Measurements from ENCODE around the gene IQSEC1. TPM values are rescaled to one million over a fixed set of nuclear protein-coding genes. Genes with fewer than 3 reads are reported as not detected.

The IQSEC1 gene
- total and polyA plus RNA-seq, 9 of the 15 experiments (the other 6 are each of a cell fraction or from before 2014, with no cell fraction given), result 0.56 to 39.0 (median 6.8) TPM

DNA sequence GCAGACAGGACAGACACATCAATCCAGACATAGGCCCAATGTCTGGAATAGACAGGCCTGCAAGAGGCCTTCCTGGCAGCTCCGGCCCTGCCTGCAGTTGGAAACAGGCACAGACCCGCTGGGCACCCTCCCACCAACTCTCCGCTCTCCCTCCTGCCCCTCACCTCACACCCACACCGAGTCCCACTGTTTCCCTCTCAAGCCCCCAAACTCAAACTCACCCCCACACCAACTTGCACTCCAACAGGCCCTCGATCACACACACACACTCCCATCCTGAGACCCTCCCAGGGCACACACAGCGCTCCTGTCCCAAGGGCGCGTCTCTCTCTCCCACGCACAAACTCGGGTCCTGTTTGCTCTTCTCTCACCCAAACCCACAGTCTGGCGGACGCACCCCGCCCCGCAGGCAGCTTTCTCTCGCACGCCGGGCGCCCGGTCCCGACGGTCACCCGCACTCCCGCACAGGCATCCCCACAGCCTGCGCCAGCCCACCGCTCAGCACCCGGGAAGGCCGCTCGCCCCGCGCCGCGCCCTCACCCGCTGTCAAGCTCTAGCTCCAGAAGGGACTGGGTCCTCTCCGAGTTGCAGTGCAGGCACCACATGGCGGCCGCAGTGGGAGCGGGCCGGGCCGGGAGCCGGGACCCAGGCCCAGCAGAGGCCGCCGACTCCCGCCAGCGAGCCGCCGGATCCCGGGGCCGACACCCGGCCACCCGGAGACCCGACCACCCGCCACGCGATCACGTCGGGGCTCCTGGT, 106.2 kb downstream of the IQSEC1 start (continued):
- TF ChIP-seq ZNF655 (CRISPR knock-in tag; IDR thresholded peaks at IDR 0.05) (no peak), ZNF444 (CRISPR knock-in tag; IDR thresholded peaks at IDR 0.05) (no peak), E2F1 (CRISPR knock-in tag; IDR thresholded peaks at IDR 0.05) (peak; percentile 73; the same call in 1 of the 2 replicates), RERE (CRISPR knock-in tag; IDR thresholded peaks at IDR 0.05; ENCODE audit: borderline replicate concordance) (no peak), MAFK (IDR thresholded peaks at IDR 0.05; ENCODE audit: low read length) (no peak), ZNF133 (CRISPR knock-in tag; IDR thresholded peaks at IDR 0.05) (no peak), NELFE (IDR thresholded peaks at IDR 0.05; ENCODE audit: insufficient read depth, insufficient read length) (no peak)
- TF ChIP-seq, protein P1, sequence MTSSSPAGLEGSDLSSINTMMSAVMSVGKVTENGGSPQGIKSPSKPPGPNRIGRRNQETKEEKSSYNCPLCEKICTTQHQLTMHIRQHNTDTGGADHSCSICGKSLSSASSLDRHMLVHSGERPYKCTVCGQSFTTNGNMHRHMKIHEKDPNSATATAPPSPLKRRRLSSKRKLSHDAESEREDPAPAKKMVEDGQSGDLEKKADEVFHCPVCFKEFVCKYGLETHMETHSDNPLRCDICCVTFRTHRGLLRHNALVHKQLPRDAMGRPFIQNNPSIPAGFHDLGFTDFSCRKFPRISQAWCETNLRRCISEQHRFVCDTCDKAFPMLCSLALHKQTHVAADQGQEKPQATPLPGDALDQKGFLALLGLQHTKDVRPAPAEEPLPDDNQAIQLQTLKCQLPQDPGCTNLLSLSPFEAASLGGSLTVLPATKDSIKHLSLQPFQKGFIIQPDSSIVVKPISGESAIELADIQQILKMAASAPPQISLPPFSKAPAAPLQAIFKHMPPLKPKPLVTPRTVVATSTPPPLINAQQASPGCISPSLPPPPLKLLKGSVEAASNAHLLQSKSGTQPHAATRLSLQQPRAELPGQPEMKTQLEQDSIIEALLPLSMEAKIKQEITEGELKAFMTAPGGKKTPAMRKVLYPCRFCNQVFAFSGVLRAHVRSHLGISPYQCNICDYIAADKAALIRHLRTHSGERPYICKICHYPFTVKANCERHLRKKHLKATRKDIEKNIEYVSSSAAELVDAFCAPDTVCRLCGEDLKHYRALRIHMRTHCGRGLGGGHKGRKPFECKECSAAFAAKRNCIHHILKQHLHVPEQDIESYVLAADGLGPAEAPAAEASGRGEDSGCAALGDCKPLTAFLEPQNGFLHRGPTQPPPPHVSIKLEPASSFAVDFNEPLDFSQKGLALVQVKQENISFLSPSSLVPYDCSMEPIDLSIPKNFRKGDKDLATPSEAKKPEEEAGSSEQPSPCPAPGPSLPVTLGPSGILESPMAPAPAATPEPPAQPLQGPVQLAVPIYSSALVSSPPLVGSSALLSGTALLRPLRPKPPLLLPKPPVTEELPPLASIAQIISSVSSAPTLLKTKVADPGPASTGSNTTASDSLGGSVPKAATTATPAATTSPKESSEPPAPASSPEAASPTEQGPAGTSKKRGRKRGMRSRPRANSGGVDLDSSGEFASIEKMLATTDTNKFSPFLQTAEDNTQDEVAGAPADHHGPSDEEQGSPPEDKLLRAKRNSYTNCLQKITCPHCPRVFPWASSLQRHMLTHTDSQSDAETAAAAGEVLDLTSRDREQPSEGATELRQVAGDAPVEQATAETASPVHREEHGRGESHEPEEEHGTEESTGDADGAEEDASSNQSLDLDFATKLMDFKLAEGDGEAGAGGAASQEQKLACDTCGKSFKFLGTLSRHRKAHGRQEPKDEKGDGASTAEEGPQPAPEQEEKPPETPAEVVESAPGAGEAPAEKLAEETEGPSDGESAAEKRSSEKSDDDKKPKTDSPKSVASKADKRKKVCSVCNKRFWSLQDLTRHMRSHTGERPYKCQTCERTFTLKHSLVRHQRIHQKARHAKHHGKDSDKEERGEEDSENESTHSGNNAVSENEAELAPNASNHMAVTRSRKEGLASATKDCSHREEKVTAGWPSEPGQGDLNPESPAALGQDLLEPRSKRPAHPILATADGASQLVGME (CRISPR knock-in tag; IDR thresholded peaks at IDR 0.05), result 0 out of 2 replicates have a peak, but pooled peaks have one; percentile 53
- TF ChIP-seq, protein P2, sequence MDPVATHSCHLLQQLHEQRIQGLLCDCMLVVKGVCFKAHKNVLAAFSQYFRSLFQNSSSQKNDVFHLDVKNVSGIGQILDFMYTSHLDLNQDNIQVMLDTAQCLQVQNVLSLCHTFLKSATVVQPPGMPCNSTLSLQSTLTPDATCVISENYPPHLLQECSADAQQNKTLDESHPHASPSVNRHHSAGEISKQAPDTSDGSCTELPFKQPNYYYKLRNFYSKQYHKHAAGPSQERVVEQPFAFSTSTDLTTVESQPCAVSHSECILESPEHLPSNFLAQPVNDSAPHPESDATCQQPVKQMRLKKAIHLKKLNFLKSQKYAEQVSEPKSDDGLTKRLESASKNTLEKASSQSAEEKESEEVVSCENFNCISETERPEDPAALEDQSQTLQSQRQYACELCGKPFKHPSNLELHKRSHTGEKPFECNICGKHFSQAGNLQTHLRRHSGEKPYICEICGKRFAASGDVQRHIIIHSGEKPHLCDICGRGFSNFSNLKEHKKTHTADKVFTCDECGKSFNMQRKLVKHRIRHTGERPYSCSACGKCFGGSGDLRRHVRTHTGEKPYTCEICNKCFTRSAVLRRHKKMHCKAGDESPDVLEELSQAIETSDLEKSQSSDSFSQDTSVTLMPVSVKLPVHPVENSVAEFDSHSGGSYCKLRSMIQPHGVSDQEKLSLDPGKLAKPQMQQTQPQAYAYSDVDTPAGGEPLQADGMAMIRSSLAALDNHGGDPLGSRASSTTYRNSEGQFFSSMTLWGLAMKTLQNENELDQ (CRISPR knock-in tag; IDR thresholded peaks at IDR 0.05; ENCODE audit: borderline replicate concordance), result no peak
